HG03442 (cell line): Measurements from ENCODE around the gene IL1F10.

Source experiments
- ATAC-seq: cut with Tn5 transposase; IDR thresholded peaks from one replicate; pipeline ENCODE4 v1.9.1; 2021; ENCODE audit warnings: mild to moderate bottlenecking, moderate library complexity; ENCODE audit not compliant: unreplicated experiment

The IL1F10 gene

GRCh38 chr2:113067681-113068080, at the start of gene IL1F10:
Gene IL1F10 (plus strand): TSS chr2:113067970. CDS start chr2:113072739, 4,769 bp downstream.
- no peak for ATAC-seq

- no peak for ATAC-seq
Measured at GRCh38 chr2:113018509-113018908, 49.3 kb upstream of the IL1F10 start.

- no peak for ATAC-seq
Measured at GRCh38 chr2:113021312-113021711, 46.5 kb upstream of the IL1F10 start.

GRCh38 chr2:113024764-113025163, 43.0 kb upstream of the IL1F10 start:
- ATAC-seq, result no peak

- ATAC-seq, result no peak
Measured at GRCh38 chr2:113025737-113026136, 42.0 kb upstream of the IL1F10 start.

GRCh38 chr2:113027691-113028090, 40.1 kb upstream of the IL1F10 start:
- ATAC-seq, result no peak

- no peak for ATAC-seq
Measured at GRCh38 chr2:113028112-113028511, 39.7 kb upstream of the IL1F10 start.

- no peak for ATAC-seq
Measured at GRCh38 chr2:113032737-113033136, 35.0 kb upstream of the IL1F10 start.

GRCh38 chr2:113034016-113034415, 33.8 kb upstream of the IL1F10 start:
- ATAC-seq, result no peak

GRCh38 chr2:113036763-113037162, 31.0 kb upstream of the IL1F10 start:
- no peak for ATAC-seq

- ATAC-seq, result no peak
Measured at GRCh38 chr2:113038291-113038690, 29.5 kb upstream of the IL1F10 start.

- ATAC-seq, result no peak
Measured at GRCh38 chr2:113039158-113039557, 28.6 kb upstream of the IL1F10 start.

GRCh38 chr2:113039719-113040118, 28.1 kb upstream of the IL1F10 start:
- ATAC-seq, result no peak

- ATAC-seq, result no peak
Measured at GRCh38 chr2:113041871-113042270, 25.9 kb upstream of the IL1F10 start.

GRCh38 chr2:113046465-113046864, 21.3 kb upstream of the IL1F10 start:
- no peak for ATAC-seq

- ATAC-seq, result no peak
Measured at GRCh38 chr2:113050921-113051895, 16.6 kb upstream of the IL1F10 start.

GRCh38 chr2:113052396-113052917, 15.3 kb upstream of the IL1F10 start, which contains the start of gene IL36B:
Gene IL36B (minus strand): TSS chr2:113052867.
- no peak for ATAC-seq

GRCh38 chr2:113053666-113054065, 14.1 kb upstream of the IL1F10 start:
- no peak for ATAC-seq

- no peak for ATAC-seq
Measured at GRCh38 chr2:113054066-113054465, 13.7 kb upstream of the IL1F10 start.

GRCh38 chr2:113056521-113056920, 11.2 kb upstream of the IL1F10 start:
- no peak for ATAC-seq

GRCh38 chr2:113057117-113057516, 10.7 kb upstream of the IL1F10 start:
- ATAC-seq, result no peak

- no peak for ATAC-seq
Measured at GRCh38 chr2:113058411-113058994, 9.3 kb upstream of the IL1F10 start.
